A549 treated with AZD9567 at 1 μM for 4 hours (cell line): ENCODE data around the gene ZNF219. TPM values are rescaled to one million over a fixed set of nuclear protein-coding genes. Genes with fewer than 3 reads are reported as not detected.

ENCODE experiments used
- total RNA-seq: library from RNA; stranded (reverse); fragments of 200-300 nt; extraction: Qiagen RNA extraction; gene quantifications from 5 replicates; pipeline ENCODE4 v1.2.3, GENCODE V29; 2022; ENCODE audit not compliant: insufficient read depth

Gene ZNF219
- total RNA-seq, result 11.2 to 25.3 TPM (median 24.9 TPM) in 5 replicates

DNA sequence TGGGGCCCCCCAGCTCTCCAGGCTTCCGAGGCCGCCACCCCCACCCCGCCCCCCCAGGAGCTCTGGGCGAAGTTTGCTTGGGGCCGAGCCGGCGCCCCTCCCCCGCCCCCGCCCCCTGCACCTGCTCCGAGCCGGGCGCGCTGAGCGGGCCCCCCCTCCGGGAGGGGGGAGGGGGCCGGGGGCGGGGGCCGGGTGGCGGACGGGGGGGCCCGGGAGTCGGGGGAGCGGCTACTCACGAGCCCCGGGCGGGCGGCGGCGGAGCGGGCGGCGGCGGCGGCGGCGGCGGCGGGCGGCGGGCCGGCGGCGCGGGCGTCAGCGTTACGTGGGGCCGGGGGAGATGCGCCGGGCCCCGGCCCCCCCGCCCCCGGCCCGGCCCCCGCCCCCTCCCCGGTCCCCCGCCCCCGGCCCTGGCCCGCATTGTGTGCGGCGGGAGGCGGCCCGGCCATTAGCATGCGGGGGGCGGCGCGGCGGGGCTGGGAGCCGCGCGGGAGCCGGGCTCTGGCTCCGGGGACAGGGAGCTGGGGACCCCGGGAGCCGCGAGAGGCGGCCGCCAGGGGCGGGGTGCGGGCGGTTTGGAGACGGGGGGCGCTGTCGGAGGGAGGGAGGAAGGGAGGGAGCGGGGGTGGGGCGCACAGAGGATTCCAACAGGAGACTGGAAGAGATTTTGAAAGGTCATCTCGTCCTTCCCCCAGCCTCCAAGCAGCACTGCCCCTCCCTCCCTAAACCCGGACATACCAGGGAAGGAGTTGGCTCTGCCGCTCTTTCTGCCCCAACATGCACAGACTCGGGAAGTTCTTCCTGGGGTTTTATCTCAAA lies at the start of gene ZNF219:
TSS of gene ZNF219 (minus strand) at position 580 of the 816 bp plus-strand sequence. CDS start 5,064 bp downstream, outside the sequence.

DNA sequence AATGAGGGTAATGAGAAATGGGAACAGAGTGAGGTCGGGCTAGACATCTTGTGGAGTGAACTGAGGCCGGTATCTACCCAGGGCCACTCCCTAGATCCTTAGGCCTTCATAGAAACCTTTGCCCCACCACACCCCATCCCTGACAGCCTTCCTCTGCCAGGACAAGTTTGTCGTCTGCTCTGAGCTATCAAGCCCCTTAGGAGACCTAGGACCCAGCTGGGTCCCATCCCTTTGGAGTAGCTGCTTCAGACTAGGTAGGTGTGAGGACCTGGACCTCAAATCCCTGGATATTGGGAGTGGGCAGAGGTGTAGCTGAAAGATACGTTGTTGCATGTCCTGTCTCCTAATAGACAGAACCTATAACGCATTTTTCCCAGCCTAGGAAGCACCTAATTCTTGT lies 2.5 kb upstream of the ZNF219 start, which contains the start of gene TMEM253:
TSS of gene TMEM253 (plus strand) at position 136 of the 400 bp plus-strand sequence. CDS start 278 bp downstream, outside the sequence.

DNA sequence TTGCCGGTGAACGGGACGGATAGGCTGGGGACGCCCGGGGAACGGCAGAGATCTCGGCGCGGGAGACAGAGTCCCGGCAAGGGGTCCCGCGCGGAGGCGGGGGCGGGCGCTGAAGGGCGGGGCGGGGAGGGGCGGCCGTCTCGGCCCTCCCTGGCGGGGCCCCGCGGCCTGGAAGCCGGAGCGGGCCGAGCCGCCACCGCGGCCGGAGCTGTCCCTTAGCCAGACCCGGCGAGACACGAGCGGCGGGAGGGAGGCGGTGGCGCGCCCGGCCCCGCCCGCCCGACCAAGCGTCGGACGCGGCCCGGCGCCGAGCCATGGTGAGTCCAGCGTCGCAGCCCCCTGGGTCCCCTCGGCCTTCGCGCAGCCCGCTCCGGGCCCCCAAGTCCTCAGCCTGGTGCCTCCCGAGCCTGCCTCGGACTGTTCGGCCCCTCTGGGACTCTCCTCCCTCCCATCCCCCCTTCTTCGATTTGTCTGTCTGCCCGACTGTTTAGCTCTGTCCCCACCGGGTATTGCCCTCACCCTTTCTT lies 28.3 kb downstream of the ZNF219 start, which contains the start of gene ARHGEF40:
TSS of gene ARHGEF40 (plus strand) at position 222 of the 527 bp plus-strand sequence. CDS start at position 315, 93 bp downstream.

DNA sequence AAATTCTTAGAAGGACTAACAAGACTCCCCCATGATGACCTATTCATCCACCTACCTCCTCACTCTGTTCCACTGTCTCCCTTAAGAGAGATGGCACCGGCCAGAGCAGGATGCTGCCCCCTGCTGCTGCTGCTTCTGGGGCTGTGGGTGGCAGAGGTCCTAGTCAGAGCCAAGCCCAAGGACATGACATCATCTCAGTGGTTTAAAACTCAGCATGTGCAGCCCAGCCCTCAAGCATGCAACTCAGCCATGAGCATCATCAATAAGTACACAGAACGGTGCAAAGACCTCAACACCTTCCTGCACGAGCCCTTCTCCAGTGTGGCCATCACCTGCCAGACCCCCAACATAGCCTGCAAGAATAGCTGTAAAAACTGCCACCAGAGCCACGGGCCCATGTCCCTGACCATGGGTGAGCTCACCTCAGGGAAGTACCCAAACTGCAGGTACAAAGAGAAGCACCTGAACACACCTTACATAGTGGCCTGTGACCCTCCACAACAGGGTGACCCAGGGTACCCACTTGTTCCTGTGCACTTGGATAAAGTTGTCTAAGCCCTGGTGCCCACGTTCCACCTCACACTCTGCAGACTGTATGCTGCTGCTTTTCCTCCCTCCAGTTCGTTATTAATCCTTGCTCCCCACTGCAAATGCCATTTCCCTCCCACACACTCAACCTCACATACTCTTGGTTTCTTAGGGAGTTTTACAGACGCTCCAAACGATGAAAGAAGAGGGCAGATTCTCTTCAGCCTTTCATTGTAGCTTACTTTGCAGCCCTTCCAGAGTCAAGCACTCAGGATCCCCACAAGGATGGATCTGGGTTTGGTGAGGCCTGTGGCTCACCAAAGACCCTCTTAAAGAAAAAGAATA lies 40.4 kb downstream of the ZNF219 start, which contains the start of gene RNASE8:
TSS of gene RNASE8 (plus strand) at position 20 of the 873 bp plus-strand sequence. CDS start at position 91, 71 bp downstream.

DNA sequence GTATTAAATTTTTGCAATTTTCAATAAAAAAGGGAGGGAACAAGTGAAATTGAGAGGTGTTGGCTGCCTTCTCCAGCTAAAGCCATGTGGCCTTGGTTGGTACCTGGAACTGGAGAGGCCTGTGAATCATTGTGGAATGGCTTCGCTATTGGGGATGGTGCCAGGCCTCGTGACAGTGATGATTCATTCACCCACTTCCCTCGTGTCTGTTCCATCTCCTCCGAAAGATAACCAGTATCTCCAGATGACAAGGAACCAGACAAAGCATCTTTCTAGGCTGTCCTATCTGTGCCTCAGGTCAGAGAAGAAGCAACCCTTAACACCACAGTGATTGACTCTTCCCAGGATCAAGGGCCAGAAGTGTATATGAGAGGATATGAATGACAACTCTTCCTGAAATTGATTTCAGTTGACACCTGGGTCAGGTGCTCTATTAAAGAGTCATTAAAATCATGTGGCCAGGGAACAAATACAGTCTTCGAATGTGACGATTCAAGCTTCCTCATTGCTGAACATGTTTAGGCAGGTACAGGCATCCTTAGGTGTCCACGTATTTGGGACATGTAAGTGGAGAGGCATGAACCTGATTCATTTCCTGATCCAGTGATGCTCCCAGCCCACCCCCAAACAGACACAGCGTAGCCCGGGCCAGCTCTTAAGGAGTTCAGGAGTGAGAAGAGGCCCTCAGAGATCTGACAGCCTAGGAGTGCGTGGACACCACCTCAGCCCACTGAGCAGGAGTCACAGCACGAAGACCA lies 56.6 kb downstream of the ZNF219 start, which contains the start of gene RNASE7:
TSS of gene RNASE7 (plus strand) at position 687 of the 758 bp plus-strand sequence. CDS start 631 bp downstream, outside the sequence.

Other genes with a start within 250 kb of the ZNF219 start
- not detected in 5 replicates for gene RNASE3, start 207.3 kb downstream of the ZNF219 start, total RNA-seq
- gene RNASE2, start 143.2 kb downstream of the ZNF219 start, total RNA-seq, result not detected in 5 replicates
- gene METTL17, start 108.7 kb downstream of the ZNF219 start, total RNA-seq, result 57.7 to 80.3 TPM (median 76.2 TPM) in 5 replicates
- gene SLC39A2, start 99.4 kb downstream of the ZNF219 start, total RNA-seq, result 0.06 to 0.08 TPM in 2 of 5 replicates, not detected in the others
- 1.3 to 2.8 TPM (median 2.4 TPM) in 5 replicates for gene NDRG2, start 73.6 kb downstream of the ZNF219 start, total RNA-seq
- not detected in 5 replicates for gene TPPP2, start 68.4 kb downstream of the ZNF219 start, total RNA-seq
- not detected in 5 replicates for gene RNASE13, start 63.8 kb downstream of the ZNF219 start, total RNA-seq
- gene RNASE7, start 56.3 kb downstream of the ZNF219 start, total RNA-seq, result not detected in 5 replicates
- not detected in 5 replicates for gene RNASE8, start 40.8 kb downstream of the ZNF219 start, total RNA-seq
- 6.0 to 10.5 TPM (median 8.1 TPM) in 5 replicates for gene ARHGEF40, start 28.4 kb downstream of the ZNF219 start, total RNA-seq
- gene TMEM253, start 2.4 kb upstream of the ZNF219 start, total RNA-seq, result 0.41 to 0.90 TPM (median 0.87 TPM) in 4 of 5 replicates, not detected in the other
- gene OR5AU1, start 57.4 kb upstream of the ZNF219 start, total RNA-seq, result not detected in 5 replicates
- 717 to 807 TPM (median 775 TPM) in 5 replicates for gene HNRNPC, start 170.8 kb upstream of the ZNF219 start, total RNA-seq
- gene RPGRIP1, start 181.4 kb upstream of the ZNF219 start, total RNA-seq, result 0.11 to 0.32 TPM (median 0.19 TPM) in 4 of 5 replicates, not detected in the other